HEK293 (cell line): ENCODE measurements around the gene ACVR2B.

ENCODE experiments used
- CTCF ChIA-PET: fragments of 350-600 bp; formaldehyde crosslinking; extraction: SDS; loops from one replicate; lab custom pipeline; 2021; ENCODE audit warnings: antibody characterized with exemption; lab: Yijun Ruan, JAX
- POLR2A ChIA-PET: fragments of 300-600 bp; formaldehyde crosslinking; extraction: SDS; loops from one replicate; lab custom pipeline; 2020; ENCODE audit warnings: antibody characterized with exemption, inconsistent platforms; lab: Yijun Ruan, JAX
- H3K27ac ChIP-seq: fragments of 200-500 bp; sonication (Bioruptor generic); 2 replicates; pipeline ENCODE4 v1.5.1; 2014; ENCODE audit warnings: low read depth, low read length, control low read depth, inconsistent platforms; ENCODE audit errors: extremely low read depth
- H3K36me3 ChIP-seq, 2 experiments: fragments of 200-500 bp in 1 of 2; sonication (Bioruptor generic) in 1 of 2; 1 replicate in 1 of 2; 2 replicates in 1 of 2; pipeline ENCODE4 v1.5.1; 2014 to 2017; ENCODE audit warnings: inconsistent platforms in 2 of 2, low read length in 2 of 2; ENCODE audit not compliant: control insufficient read depth in 2 of 2, insufficient read depth in 1 of 2
- H3K4me1 ChIP-seq: fragments of 200-500 bp; sonication (Bioruptor generic); 2 replicates; pipeline ENCODE4 v1.5.1; 2014; ENCODE audit warnings: mild to moderate bottlenecking, low read length, inconsistent platforms; ENCODE audit not compliant: control insufficient read depth, insufficient read depth
- H3K4me3 ChIP-seq: 2 replicates; pipeline ENCODE4 v1.5.1; 2011; ENCODE audit warnings: low read depth, mild to moderate bottlenecking, control low read depth, low read length, moderate library complexity
- H3K9me3 ChIP-seq: fragments of 200-500 bp; sonication (Bioruptor generic); 2 replicates; pipeline ENCODE4 v1.5.1; 2014; ENCODE audit warnings: low read depth, low read length, inconsistent platforms; ENCODE audit not compliant: control insufficient read depth, insufficient read depth
- FEZF1 ChIP-seq: fragments of 450-650 bp; formaldehyde crosslinking; IDR thresholded peaks from 2 replicates; pipeline ENCODE4 v1.5.1; 2016; ENCODE audit warnings: missing biosample characterization, missing genetic modification characterization
- KLF9 ChIP-seq: fragments of 450-650 bp; formaldehyde crosslinking; IDR thresholded peaks from 2 replicates; pipeline ENCODE4 v1.5.1; 2016; ENCODE audit warnings: missing biosample characterization, missing genetic modification characterization, low read depth
- OSR2 ChIP-seq: fragments of 450-650 bp; formaldehyde crosslinking; IDR thresholded peaks from 2 replicates; pipeline ENCODE4 v1.5.1; 2016; ENCODE audit warnings: missing biosample characterization, missing genetic modification characterization
- TCF7L2 ChIP-seq: IDR thresholded peaks from 2 replicates; pipeline ENCODE4 v1.6.1; 2011; ENCODE audit warnings: low read depth, mild to moderate bottlenecking, inconsistent platforms, low read length, moderate library complexity, borderline replicate concordance
- ZEB2 ChIP-seq: fragments of 450-650 bp; formaldehyde crosslinking; IDR thresholded peaks from 2 replicates; pipeline ENCODE4 v1.5.1; 2016; ENCODE audit warnings: missing biosample characterization, missing genetic modification characterization
- ZFHX2 ChIP-seq: fragments of 450-650 bp; formaldehyde crosslinking; conservative IDR thresholded peaks from 2 replicates; pipeline ENCODE4 v1.5.1; 2016; ENCODE audit warnings: missing biosample characterization, missing genetic modification characterization
- ZIC2 ChIP-seq: fragments of 450-650 bp; formaldehyde crosslinking; IDR thresholded peaks from 2 replicates; pipeline ENCODE4 v1.5.1; 2016; ENCODE audit warnings: missing biosample characterization, missing genetic modification characterization
- ZNF112 ChIP-seq: fragments of 450-650 bp; formaldehyde crosslinking; IDR thresholded peaks from 2 replicates; pipeline ENCODE4 v1.5.0; 2017; ENCODE audit warnings: missing biosample characterization, missing genetic modification characterization
- ZNF16 ChIP-seq: fragments of 450-650 bp; formaldehyde crosslinking; IDR thresholded peaks from 2 replicates; pipeline ENCODE4 v1.5.1; 2016; ENCODE audit warnings: low read depth, missing biosample characterization, missing genetic modification characterization
- ZNF174 ChIP-seq: fragments of 450-650 bp; formaldehyde crosslinking; IDR thresholded peaks from 2 replicates; pipeline ENCODE4 v1.5.0; 2017; ENCODE audit warnings: missing biosample characterization, mild to moderate bottlenecking, missing genetic modification characterization
- ZNF175 ChIP-seq: fragments of 450-650 bp; formaldehyde crosslinking; IDR thresholded peaks from 2 replicates; pipeline ENCODE4 v1.5.1; 2016; ENCODE audit warnings: missing biosample characterization, missing genetic modification characterization
- ZNF248 ChIP-seq: fragments of 450-650 bp; formaldehyde crosslinking; IDR thresholded peaks from 2 replicates; pipeline ENCODE4 v1.5.1; 2017; ENCODE audit warnings: missing biosample characterization, missing genetic modification characterization
- ZNF292 ChIP-seq: fragments of 450-650 bp; formaldehyde crosslinking; IDR thresholded peaks from 2 replicates; pipeline ENCODE4 v1.5.1; 2016; ENCODE audit warnings: low read depth, missing biosample characterization, missing genetic modification characterization, borderline replicate concordance
- ZNF302 ChIP-seq: fragments of 450-650 bp; formaldehyde crosslinking; IDR thresholded peaks from 2 replicates; pipeline ENCODE4 v1.5.1; 2016; ENCODE audit warnings: missing biosample characterization, missing genetic modification characterization, low read depth
- ZNF394 ChIP-seq: fragments of 450-650 bp; formaldehyde crosslinking; IDR thresholded peaks from 2 replicates; pipeline ENCODE4 v1.5.1; 2016; ENCODE audit warnings: missing biosample characterization, missing genetic modification characterization, mild to moderate bottlenecking, moderate library complexity, borderline replicate concordance
- ZNF416 ChIP-seq: fragments of 450-650 bp; formaldehyde crosslinking; IDR thresholded peaks from 2 replicates; pipeline ENCODE4 v1.5.1; 2016; ENCODE audit warnings: missing biosample characterization, missing genetic modification characterization
- ZNF433 ChIP-seq: fragments of 450-650 bp; formaldehyde crosslinking; IDR thresholded peaks from 2 replicates; pipeline ENCODE4 v1.5.1; 2016; ENCODE audit warnings: missing biosample characterization, missing genetic modification characterization, low read depth
- ZNF514 ChIP-seq: fragments of 450-650 bp; formaldehyde crosslinking; IDR thresholded peaks from 2 replicates; pipeline ENCODE4 v1.5.1; 2016; ENCODE audit warnings: missing biosample characterization, missing genetic modification characterization
- ZNF521 ChIP-seq: fragments of 450-650 bp; formaldehyde crosslinking; IDR thresholded peaks from 2 replicates; pipeline ENCODE4 v1.5.1; 2017; ENCODE audit warnings: missing biosample characterization, mild to moderate bottlenecking, missing genetic modification characterization
- ZNF560 ChIP-seq: fragments of 450-650 bp; formaldehyde crosslinking; IDR thresholded peaks from 2 replicates; pipeline ENCODE4 v1.5.1; 2017; ENCODE audit warnings: missing biosample characterization, missing genetic modification characterization, borderline replicate concordance
- ZNF629 ChIP-seq: fragments of 450-650 bp; formaldehyde crosslinking; IDR thresholded peaks from 2 replicates; pipeline ENCODE4 v1.5.1; 2017; ENCODE audit warnings: missing biosample characterization, missing genetic modification characterization
- ZNF654 ChIP-seq: fragments of 450-650 bp; formaldehyde crosslinking; IDR thresholded peaks from 2 replicates; pipeline ENCODE4 v1.5.1; 2016; ENCODE audit warnings: low read depth, missing biosample characterization, missing genetic modification characterization
- ZNF670 ChIP-seq: fragments of 450-650 bp; formaldehyde crosslinking; IDR thresholded peaks from 2 replicates; pipeline ENCODE4 v1.5.1; 2016; ENCODE audit warnings: missing biosample characterization, missing genetic modification characterization, low read depth
- ZNF701 ChIP-seq: fragments of 450-650 bp; formaldehyde crosslinking; IDR thresholded peaks from 2 replicates; pipeline ENCODE4 v1.5.1; 2016; ENCODE audit warnings: missing biosample characterization, missing genetic modification characterization
- ZNF747 ChIP-seq: fragments of 450-650 bp; formaldehyde crosslinking; IDR thresholded peaks from 2 replicates; pipeline ENCODE4 v1.5.1; 2016; ENCODE audit warnings: missing biosample characterization, missing genetic modification characterization
- ZNF785 ChIP-seq: fragments of 450-650 bp; formaldehyde crosslinking; IDR thresholded peaks from 2 replicates; pipeline ENCODE4 v1.5.1; 2016; ENCODE audit warnings: missing biosample characterization, missing genetic modification characterization
- ZSCAN30 ChIP-seq: fragments of 450-650 bp; IDR thresholded peaks from 2 replicates; pipeline ENCODE4 v1.5.1; 2018; ENCODE audit warnings: missing biosample characterization, mild to moderate bottlenecking, missing genetic modification characterization, moderate library complexity
- TF ChIP-seq, protein P1 (sequence below): fragments of 450-650 bp; formaldehyde crosslinking; IDR thresholded peaks from 2 replicates; pipeline ENCODE4 v1.5.1; 2016; ENCODE audit warnings: missing biosample characterization, missing genetic modification characterization
- TF ChIP-seq, protein P2 (sequence below): fragments of 450-650 bp; formaldehyde crosslinking; IDR thresholded peaks from 2 replicates; pipeline ENCODE4; 2016; ENCODE audit warnings: missing biosample characterization, missing genetic modification characterization
- TF ChIP-seq, protein P3 (sequence below): fragments of 450-650 bp; IDR thresholded peaks from 2 replicates; pipeline ENCODE4 v1.5.1; 2018; ENCODE audit warnings: missing biosample characterization, missing genetic modification characterization
- TF ChIP-seq, protein P4 (sequence below): fragments of 450-650 bp; formaldehyde crosslinking; IDR thresholded peaks from 2 replicates; pipeline ENCODE4 v1.5.1; 2017; ENCODE audit warnings: missing biosample characterization, missing genetic modification characterization

ACVR2B gene

DNA sequence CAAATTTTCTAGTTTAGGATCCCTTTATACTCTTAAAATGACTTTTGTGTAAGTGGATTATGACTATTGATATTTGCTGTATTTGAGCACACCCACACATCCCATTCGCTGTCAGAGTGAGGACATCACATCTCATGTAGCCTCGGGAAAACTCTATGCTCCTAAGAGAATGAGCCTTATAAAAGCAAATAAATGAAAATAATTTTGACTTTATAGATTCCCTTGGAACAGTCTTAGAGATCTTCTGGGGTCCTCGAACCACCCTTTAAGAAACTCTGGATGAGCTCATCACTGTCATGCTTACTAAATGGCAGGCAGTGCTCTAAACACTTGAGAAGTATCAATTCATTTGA lies 26.4 kb downstream of the ACVR2B start:
- POLR2A ChIA-PET: interaction anchor here (0.9 kb wide), 1 partner anchor 134 kb away, joined by 3 read pairs; the partner anchor contains the start of gene XYLB
- Histone ChIP-seq H3K4me1 (no peaks in the 10 kb centered on the region), H3K9me3 (no peaks in the 10 kb centered on the region), H3K4me3 (no peak overlapping the region), H3K27ac (no peak overlapping the region), H3K36me3 (peaks cover 0 to 78% of the 10 kb centered on the region in 2 experiments; a peak in 1 of 3 replicates)
- CTCF ChIA-PET: interaction anchor here (0.7 to 2.4 kb wide), 15 partner anchors 9 to 506 kb away, joined by 3 to 11 read pairs (median 3); partner anchors contain the start of genes EXOG and XYLB
- no peak for TF ChIP-seq ZNF514 (tag by site-specific recombination)
- no peak for TF ChIP-seq OSR2 (tag by site-specific recombination)
- no peak for TF ChIP-seq ZNF433 (tag by site-specific recombination)
- TF ChIP-seq ZNF175 (tag by site-specific recombination): no peak
- TF ChIP-seq ZNF16 (tag by site-specific recombination): no peak
- TF ChIP-seq ZFHX2: no peak
- TF ChIP-seq ZNF747 (tag by site-specific recombination): no peak
- no peak for TF ChIP-seq ZEB2 (tag by site-specific recombination)
- TF ChIP-seq ZNF416 (tag by site-specific recombination): no peak
- TF ChIP-seq, protein P1, sequence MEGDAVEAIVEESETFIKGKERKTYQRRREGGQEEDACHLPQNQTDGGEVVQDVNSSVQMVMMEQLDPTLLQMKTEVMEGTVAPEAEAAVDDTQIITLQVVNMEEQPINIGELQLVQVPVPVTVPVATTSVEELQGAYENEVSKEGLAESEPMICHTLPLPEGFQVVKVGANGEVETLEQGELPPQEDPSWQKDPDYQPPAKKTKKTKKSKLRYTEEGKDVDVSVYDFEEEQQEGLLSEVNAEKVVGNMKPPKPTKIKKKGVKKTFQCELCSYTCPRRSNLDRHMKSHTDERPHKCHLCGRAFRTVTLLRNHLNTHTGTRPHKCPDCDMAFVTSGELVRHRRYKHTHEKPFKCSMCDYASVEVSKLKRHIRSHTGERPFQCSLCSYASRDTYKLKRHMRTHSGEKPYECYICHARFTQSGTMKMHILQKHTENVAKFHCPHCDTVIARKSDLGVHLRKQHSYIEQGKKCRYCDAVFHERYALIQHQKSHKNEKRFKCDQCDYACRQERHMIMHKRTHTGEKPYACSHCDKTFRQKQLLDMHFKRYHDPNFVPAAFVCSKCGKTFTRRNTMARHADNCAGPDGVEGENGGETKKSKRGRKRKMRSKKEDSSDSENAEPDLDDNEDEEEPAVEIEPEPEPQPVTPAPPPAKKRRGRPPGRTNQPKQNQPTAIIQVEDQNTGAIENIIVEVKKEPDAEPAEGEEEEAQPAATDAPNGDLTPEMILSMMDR (tag by site-specific recombination): no peak
- TF ChIP-seq ZNF112 (tag by site-specific recombination): no peak
- TF ChIP-seq ZNF521 (tag by site-specific recombination): no peak
- TF ChIP-seq, protein P2, sequence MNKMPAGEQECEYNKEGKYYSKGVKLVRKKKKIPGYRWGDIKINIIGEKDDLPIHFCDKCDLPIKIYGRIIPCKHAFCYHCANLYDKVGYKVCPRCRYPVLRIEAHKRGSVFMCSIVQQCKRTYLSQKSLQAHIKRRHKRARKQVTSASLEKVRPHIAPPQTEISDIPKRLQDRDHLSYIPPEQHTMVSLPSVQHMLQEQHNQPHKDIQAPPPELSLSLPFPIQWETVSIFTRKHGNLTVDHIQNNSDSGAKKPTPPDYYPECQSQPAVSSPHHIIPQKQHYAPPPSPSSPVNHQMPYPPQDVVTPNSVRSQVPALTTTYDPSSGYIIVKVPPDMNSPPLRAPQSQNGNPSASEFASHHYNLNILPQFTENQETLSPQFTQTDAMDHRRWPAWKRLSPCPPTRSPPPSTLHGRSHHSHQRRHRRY (tag by site-specific recombination): no peak
- TF ChIP-seq, protein P3, sequence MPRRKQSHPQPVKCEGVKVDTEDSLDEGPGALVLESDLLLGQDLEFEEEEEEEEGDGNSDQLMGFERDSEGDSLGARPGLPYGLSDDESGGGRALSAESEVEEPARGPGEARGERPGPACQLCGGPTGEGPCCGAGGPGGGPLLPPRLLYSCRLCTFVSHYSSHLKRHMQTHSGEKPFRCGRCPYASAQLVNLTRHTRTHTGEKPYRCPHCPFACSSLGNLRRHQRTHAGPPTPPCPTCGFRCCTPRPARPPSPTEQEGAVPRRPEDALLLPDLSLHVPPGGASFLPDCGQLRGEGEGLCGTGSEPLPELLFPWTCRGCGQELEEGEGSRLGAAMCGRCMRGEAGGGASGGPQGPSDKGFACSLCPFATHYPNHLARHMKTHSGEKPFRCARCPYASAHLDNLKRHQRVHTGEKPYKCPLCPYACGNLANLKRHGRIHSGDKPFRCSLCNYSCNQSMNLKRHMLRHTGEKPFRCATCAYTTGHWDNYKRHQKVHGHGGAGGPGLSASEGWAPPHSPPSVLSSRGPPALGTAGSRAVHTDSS (tag by site-specific recombination): no peak
- TF ChIP-seq ZNF174: no peak
- TF ChIP-seq ZNF302 (tag by site-specific recombination): no peak
- TF ChIP-seq ZNF670 (tag by site-specific recombination): no peak
- no peak for TF ChIP-seq ZNF394 (tag by site-specific recombination)

DNA sequence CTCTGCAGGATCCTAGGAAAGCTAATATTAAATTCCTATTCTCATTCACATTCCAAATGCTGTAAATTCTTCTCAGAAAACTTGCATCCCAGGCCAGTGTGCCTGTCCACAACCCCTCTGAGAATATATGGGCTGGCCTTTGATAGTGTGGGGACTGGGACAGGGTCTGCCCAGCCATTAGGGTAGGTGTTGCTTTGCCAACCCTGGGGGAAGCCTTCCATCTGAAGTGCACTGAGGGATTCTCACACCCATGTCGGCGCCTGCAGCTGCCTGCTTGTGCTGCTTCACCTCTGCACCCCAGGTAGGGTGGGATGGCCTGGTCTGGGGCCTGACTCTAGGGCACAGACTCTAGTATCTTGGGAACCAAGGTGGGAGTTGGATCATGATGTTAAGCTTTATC lies 27.2 kb downstream of the ACVR2B start:
- POLR2A ChIA-PET: no interaction called here
- no peak for TF ChIP-seq ZNF785
- TF ChIP-seq KLF9: no peak
- TF ChIP-seq, protein P2 (tag by site-specific recombination): no peak
- no peak for TF ChIP-seq ZNF701
- TF ChIP-seq ZNF16 (tag by site-specific recombination): no peak
- TF ChIP-seq ZNF248 (tag by site-specific recombination): no peak
- no peak for TF ChIP-seq ZNF560 (tag by site-specific recombination)
- TF ChIP-seq ZNF654 (tag by site-specific recombination): no peak
- TF ChIP-seq ZSCAN30 (tag by site-specific recombination): no peak
- TF ChIP-seq TCF7L2: no peak
- TF ChIP-seq, protein P4, sequence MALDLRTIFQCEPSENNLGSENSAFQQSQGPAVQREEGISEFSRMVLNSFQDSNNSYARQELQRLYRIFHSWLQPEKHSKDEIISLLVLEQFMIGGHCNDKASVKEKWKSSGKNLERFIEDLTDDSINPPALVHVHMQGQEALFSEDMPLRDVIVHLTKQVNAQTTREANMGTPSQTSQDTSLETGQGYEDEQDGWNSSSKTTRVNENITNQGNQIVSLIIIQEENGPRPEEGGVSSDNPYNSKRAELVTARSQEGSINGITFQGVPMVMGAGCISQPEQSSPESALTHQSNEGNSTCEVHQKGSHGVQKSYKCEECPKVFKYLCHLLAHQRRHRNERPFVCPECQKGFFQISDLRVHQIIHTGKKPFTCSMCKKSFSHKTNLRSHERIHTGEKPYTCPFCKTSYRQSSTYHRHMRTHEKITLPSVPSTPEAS (tag by site-specific recombination): no peak
- no peak for TF ChIP-seq FEZF1
- TF ChIP-seq ZNF292: no peak
- no peak for TF ChIP-seq ZIC2 (tag by site-specific recombination)
- TF ChIP-seq ZNF302 (tag by site-specific recombination): no peak
- no peak for TF ChIP-seq ZNF629 (tag by site-specific recombination)

More for the DNA sequence above, 27.2 kb downstream of the ACVR2B start:
- CTCF ChIA-PET: interaction anchor here (0.5 to 2.4 kb wide), 10 partner anchors 10 to 507 kb away, joined by 3 to 11 read pairs (median 4); partner anchors contain the start of genes EXOG and XYLB
- peaks cover 0 to 83% of the 10 kb centered on the region in 2 experiments; a peak in 1 of 3 replicates for H3K36me3 ChIP-seq
- no peak overlapping the region for H3K27ac ChIP-seq
- H3K4me1 ChIP-seq: no peaks in the 10 kb centered on the region
- H3K4me3 ChIP-seq: no peak overlapping the region
- H3K9me3 ChIP-seq: no peaks in the 10 kb centered on the region
